Heart left ventricle (tissue), 13 donors: ENCODE data around the gene POLR2J3.
"Not testable (repeated sequence)": the region's sequence is repeated elsewhere in the genome, so short reads cannot be mapped to it uniquely, and the experiment has no call there.

Source experiments
- POLR2A ChIP-seq, 2 donors: fragments of 450-650 bp; IDR thresholded peaks; one replicate each; pipeline ENCODE4 v1.6.1; 2017; ENCODE audit warnings: antibody characterized with exemption in 2 of 2, mild to moderate bottlenecking in 2 of 2, moderate library complexity in 2 of 2
- TF ChIP-seq, protein P1 (sequence below), 12 donors: fragments of 200-600 bp; sonication (generic) in 4 of 12; IDR thresholded peaks; one replicate each; pipeline versions ENCODE4 v1.5.0 to v1.8.0; 2018 to 2022; ENCODE audit warnings: antibody characterized with exemption in 12 of 12, mild to moderate bottlenecking in 5 of 12
- donor health status: ischemic (EF 13 %, LVEDD 7.1; RV severe dilation, severe dysfunction).
- donor health status: DM: no; HTN: yes; CAD: no.
- donor health status: DM: no; HTN: no; CAD: no.
- donor health status: ischemic (EF 25% LVEDD 6.9; RV normal size, moderate dysfunction).
- donor health status: ischemic (EF 25% LVEDD 5.7; RV mildly dilated, moderate dysfunction).
- donor health status: ischemic (EF 35%, LVEDD 5.7; RV mildly dilated, moderate dysfunction).
- donor health status: nonischemic (EF 11% LVEDD 7.7; RV severe dilation, severe dysfunction).
- donor health status: DM: yes; HTN: yes; CAD: no.
- donor health status: PGD.
- donor health status: ischemic (EF 29% LVEDD 5.4; RV normal size, mild dysfunction).
- donor health status: nonischemic (EF 23%, LVEDD 6.1; RV moderate dilation, normal function).

DNA sequence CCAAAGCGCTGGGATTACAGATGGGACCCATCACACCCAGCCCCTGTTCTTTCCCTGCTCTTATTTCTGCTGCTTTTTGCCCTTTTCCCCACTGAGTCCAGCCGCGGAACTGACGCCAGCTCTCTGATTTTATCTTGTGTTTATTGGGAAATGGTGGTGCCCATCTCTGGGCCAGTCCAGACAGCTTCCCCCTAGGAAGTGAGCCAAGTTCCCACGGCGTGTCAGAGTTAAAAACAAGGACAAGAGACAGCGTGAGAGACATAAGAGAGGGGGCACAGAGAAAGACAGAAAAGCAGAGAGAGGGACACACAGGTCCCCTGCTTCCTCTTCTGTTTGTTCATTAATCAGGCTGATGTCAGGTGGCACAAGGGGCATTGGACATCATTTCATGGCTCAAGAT is 40.8 kb downstream of the POLR2J3 start:
- TF ChIP-seq POLR2A (IDR thresholded peaks at IDR 0.05), result not testable (repeated sequence)
- TF ChIP-seq, protein P1, sequence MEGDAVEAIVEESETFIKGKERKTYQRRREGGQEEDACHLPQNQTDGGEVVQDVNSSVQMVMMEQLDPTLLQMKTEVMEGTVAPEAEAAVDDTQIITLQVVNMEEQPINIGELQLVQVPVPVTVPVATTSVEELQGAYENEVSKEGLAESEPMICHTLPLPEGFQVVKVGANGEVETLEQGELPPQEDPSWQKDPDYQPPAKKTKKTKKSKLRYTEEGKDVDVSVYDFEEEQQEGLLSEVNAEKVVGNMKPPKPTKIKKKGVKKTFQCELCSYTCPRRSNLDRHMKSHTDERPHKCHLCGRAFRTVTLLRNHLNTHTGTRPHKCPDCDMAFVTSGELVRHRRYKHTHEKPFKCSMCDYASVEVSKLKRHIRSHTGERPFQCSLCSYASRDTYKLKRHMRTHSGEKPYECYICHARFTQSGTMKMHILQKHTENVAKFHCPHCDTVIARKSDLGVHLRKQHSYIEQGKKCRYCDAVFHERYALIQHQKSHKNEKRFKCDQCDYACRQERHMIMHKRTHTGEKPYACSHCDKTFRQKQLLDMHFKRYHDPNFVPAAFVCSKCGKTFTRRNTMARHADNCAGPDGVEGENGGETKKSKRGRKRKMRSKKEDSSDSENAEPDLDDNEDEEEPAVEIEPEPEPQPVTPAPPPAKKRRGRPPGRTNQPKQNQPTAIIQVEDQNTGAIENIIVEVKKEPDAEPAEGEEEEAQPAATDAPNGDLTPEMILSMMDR (IDR thresholded peaks at IDR 0.05), result not testable (repeated sequence)
